ENCODE results near the gene NRF1. TPM values are rescaled to one million over a fixed set of nuclear protein-coding genes. Genes with fewer than 3 reads are reported as not detected.

Gene NRF1
- total RNA-seq, 1 experiment from 2014 or later = 18.4 TPM

GRCh38 chr7:129789000-129789399 is 177.5 kb downstream of the NRF1 start:
- Mint-ChIP-seq H3K36me3 (ENCODE audit: insufficient read depth, unreplicated experiment) (peaks cover 4% of the 10 kb centered on the region), H3K4me1 (ENCODE audit: insufficient read depth, unreplicated experiment) (no peaks in the 10 kb centered on the region), H3K9me3 (ENCODE audit: unreplicated experiment) (no peaks in the 10 kb centered on the region), H3K4me3 (ENCODE audit: unreplicated experiment) (no peak overlapping the region), H3K27ac (ENCODE audit: low read depth, unreplicated experiment) (no peak overlapping the region), H3K27me3 (ENCODE audit: insufficient read depth, unreplicated experiment) (no peaks in the 10 kb centered on the region)
- ChIA-PET CTCF (interaction anchor here (0.5 to 1.3 kb wide), 2 partner anchors 12 to 36 kb away, joined by 3 read pairs; no protein-coding TSS in a partner anchor), POLR2A (interaction anchor here (1.0 to 1.8 kb wide), 2 partner anchors 8 to 10 kb away, joined by 3 to 4 read pairs; no protein-coding TSS in a partner anchor)
- no peak for TF ChIP-seq CTCF (IDR thresholded peaks at IDR 0.05; ENCODE audit: unreplicated experiment)
- intact Hi-C loops (cut with micrococcal nuclease) = no loop called here
- no TSS peak for BruUV-seq (replicated peaks)
- no peak for DNase-seq (ENCODE audit: unreplicated experiment)

DNA sequence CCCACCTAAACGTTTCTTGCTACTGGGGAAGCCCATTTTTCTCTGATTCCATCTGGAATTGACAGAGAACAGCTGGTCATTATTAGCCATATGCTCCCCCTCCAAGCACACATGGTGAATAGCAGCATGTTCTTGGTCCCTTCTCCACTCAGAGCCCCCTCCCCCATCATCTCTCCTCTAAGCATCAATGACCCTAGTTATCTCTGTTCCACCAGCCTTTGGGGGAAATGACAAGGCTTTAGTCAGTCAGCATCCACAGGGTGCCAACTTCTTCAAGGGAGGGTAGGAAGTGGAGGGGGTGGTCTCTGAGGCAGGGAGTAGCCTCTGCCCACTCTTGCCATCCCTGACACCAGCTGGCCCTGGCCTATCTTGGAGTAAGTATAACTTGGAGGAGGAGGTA is 178.1 kb downstream of the NRF1 start:
- no peak for DNase-seq (ENCODE audit: unreplicated experiment)
- H3K27me3 Mint-ChIP-seq (ENCODE audit: insufficient read depth, unreplicated experiment) = no peaks in the 10 kb centered on the region
- H3K4me1 Mint-ChIP-seq (ENCODE audit: insufficient read depth, unreplicated experiment) = no peaks in the 10 kb centered on the region
- no peak overlapping the region for H3K27ac Mint-ChIP-seq (ENCODE audit: low read depth, unreplicated experiment)
- TF ChIP-seq CTCF (IDR thresholded peaks at IDR 0.05; ENCODE audit: unreplicated experiment) = no peak
- H3K9me3 Mint-ChIP-seq (ENCODE audit: unreplicated experiment) = no peaks in the 10 kb centered on the region
- ChIA-PET CTCF (interaction anchor here (1.3 to 1.4 kb wide), 2 partner anchors 9 to 35 kb away, joined by 3 read pairs; no protein-coding TSS in a partner anchor), POLR2A (interaction anchor here (0.6 to 1.8 kb wide), 2 partner anchors 9 to 281 kb away, joined by 3 to 4 read pairs; no protein-coding TSS in a partner anchor)
- BruUV-seq (replicated peaks) = no TSS peak
- H3K4me3 Mint-ChIP-seq (ENCODE audit: unreplicated experiment) = no peak overlapping the region
- intact Hi-C loops (cut with micrococcal nuclease) = no loop called here
- peaks cover 4% of the 10 kb centered on the region for H3K36me3 Mint-ChIP-seq (ENCODE audit: insufficient read depth, unreplicated experiment)

GRCh38 chr7:129790136-129790535 is 178.6 kb downstream of the NRF1 start:
- ChIA-PET CTCF (interaction anchor here (1.4 kb wide), 1 partner anchor 9 kb away, joined by 3 read pairs; no protein-coding TSS in a partner anchor), POLR2A (interaction anchor here (0.6 to 1.8 kb wide), 2 partner anchors 10 to 281 kb away, joined by 3 to 4 read pairs; no protein-coding TSS in a partner anchor)
- H3K27ac Mint-ChIP-seq (ENCODE audit: low read depth, unreplicated experiment) = no peak overlapping the region
- no peaks in the 10 kb centered on the region for H3K27me3 Mint-ChIP-seq (ENCODE audit: insufficient read depth, unreplicated experiment)
- TF ChIP-seq CTCF (IDR thresholded peaks at IDR 0.05; ENCODE audit: unreplicated experiment) = no peak
- H3K4me1 Mint-ChIP-seq (ENCODE audit: insufficient read depth, unreplicated experiment) = no peaks in the 10 kb centered on the region
- DNase-seq (ENCODE audit: unreplicated experiment) = no peak
- no peak overlapping the region for H3K4me3 Mint-ChIP-seq (ENCODE audit: unreplicated experiment)
- H3K36me3 Mint-ChIP-seq (ENCODE audit: insufficient read depth, unreplicated experiment) = peaks cover 4% of the 10 kb centered on the region
- no peaks in the 10 kb centered on the region for H3K9me3 Mint-ChIP-seq (ENCODE audit: unreplicated experiment)
- intact Hi-C loops (cut with micrococcal nuclease) = no loop called here
- no TSS peak for BruUV-seq (replicated peaks)

DNA sequence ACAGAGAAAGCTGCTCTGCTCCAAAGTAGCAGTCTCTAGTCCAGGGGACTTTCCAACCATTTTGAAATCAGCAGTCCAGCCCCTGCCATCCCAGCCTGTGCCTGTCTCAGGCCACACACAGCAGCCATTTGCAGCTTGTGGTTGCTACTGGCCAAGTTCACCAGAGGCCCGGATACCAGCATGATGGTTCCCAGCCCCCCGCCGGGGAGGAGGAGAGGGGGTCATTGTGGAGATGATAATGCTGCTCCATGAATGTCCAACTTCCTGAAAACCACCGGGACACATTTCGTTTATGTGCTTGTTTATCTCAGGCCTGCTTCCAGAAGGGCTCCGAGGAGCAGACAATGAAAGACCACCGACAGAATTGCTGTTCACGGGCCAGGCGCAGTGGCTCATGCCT is 181.2 kb downstream of the NRF1 start:
- BruUV-seq (replicated peaks) = no TSS peak
- Mint-ChIP-seq H3K27ac (ENCODE audit: low read depth, unreplicated experiment) (no peak overlapping the region), H3K9me3 (ENCODE audit: unreplicated experiment) (no peaks in the 10 kb centered on the region), H3K27me3 (ENCODE audit: insufficient read depth, unreplicated experiment) (no peaks in the 10 kb centered on the region), H3K36me3 (ENCODE audit: insufficient read depth, unreplicated experiment) (peaks cover 9% of the 10 kb centered on the region), H3K4me3 (ENCODE audit: unreplicated experiment) (no peak overlapping the region), H3K4me1 (ENCODE audit: insufficient read depth, unreplicated experiment) (peaks cover 1% of the 10 kb centered on the region)
- intact Hi-C loops (cut with micrococcal nuclease) = no loop called here
- ChIA-PET CTCF (interaction anchor here (0.6 kb wide), 1 partner anchor 149 kb away, joined by 3 read pairs; no protein-coding TSS in a partner anchor), POLR2A (no interaction called here)
- no peak for DNase-seq (ENCODE audit: unreplicated experiment)
- TF ChIP-seq CTCF (IDR thresholded peaks at IDR 0.05; ENCODE audit: unreplicated experiment) = no peak
